Measurements from ENCODE around the gene KCNH6. TPM values are rescaled to one million over a fixed set of nuclear protein-coding genes. Genes with fewer than 3 reads are reported as not detected.

KCNH6 gene
- total and polyA plus RNA-seq, 2 donors: 0.05 to 0.25 TPM

GRCh38 chr17:63515426-63515825 is 7.7 kb upstream of the KCNH6 start:
- Histone ChIP-seq H3K4me3 (ENCODE audit: low read length in 2 of 2) (no peak overlapping the region), H3K4me1 (ENCODE audit: control insufficient read depth in 2 of 2, insufficient read depth in 2 of 2, low read length in 2 of 2) (no peaks in the 10 kb centered on the region), H3K36me3 (ENCODE audit: control insufficient read depth in 2 of 2, insufficient read depth in 2 of 2, low read length in 1 of 2) (no peaks in the 10 kb centered on the region), H3K9me3 (ENCODE audit: control insufficient read depth in 2 of 2, insufficient read depth in 1 of 2, low read length in 1 of 2) (no peaks in the 10 kb centered on the region), H3K27me3 (ENCODE audit: control insufficient read depth in 2 of 2, insufficient read depth in 1 of 2, low read length in 1 of 2) (peaks cover 0 to 5% of the 10 kb centered on the region in 2 donors), H3K27ac (ENCODE audit: low read depth in 1 of 2, low read length in 1 of 2) (no peak overlapping the region)
- WGBS: 73% methylated on average over 1 of the region's 1 CpG
- DNase-seq (ENCODE audit: low read depth in 6 of 9, low spot score in 9 of 9): no peak

- no peak overlapping the region for H3K4me3 ChIP-seq (ENCODE audit: low read length in 2 of 2)
- H3K36me3 ChIP-seq (ENCODE audit: control insufficient read depth in 2 of 2, insufficient read depth in 2 of 2, low read length in 1 of 2): no peaks in the 10 kb centered on the region
- WGBS: 85% methylated on average over 6 of the region's 6 CpGs
- H3K4me1 ChIP-seq (ENCODE audit: control insufficient read depth in 2 of 2, insufficient read depth in 2 of 2, low read length in 2 of 2): no peaks in the 10 kb centered on the region
- no peak for DNase-seq (ENCODE audit: low read depth in 6 of 9, low spot score in 9 of 9)
- peaks cover 0 to 15% of the 10 kb centered on the region in 2 donors for H3K27me3 ChIP-seq (ENCODE audit: control insufficient read depth in 2 of 2, insufficient read depth in 1 of 2, low read length in 1 of 2)
- H3K27ac ChIP-seq (ENCODE audit: low read depth in 1 of 2, low read length in 1 of 2): no peak overlapping the region
- no peaks in the 10 kb centered on the region for H3K9me3 ChIP-seq (ENCODE audit: control insufficient read depth in 2 of 2, insufficient read depth in 1 of 2, low read length in 1 of 2)
These were observed 6.0 kb upstream of the KCNH6 start for GRCh38 chr17:63516910-63517824.

GRCh38 chr17:63517825-63518534 is 5.2 kb upstream of the KCNH6 start:
- Histone ChIP-seq H3K4me1 (ENCODE audit: control insufficient read depth in 2 of 2, insufficient read depth in 2 of 2, low read length in 2 of 2) (no peaks in the 10 kb centered on the region), H3K36me3 (ENCODE audit: control insufficient read depth in 2 of 2, insufficient read depth in 2 of 2, low read length in 1 of 2) (no peaks in the 10 kb centered on the region), H3K27me3 (ENCODE audit: control insufficient read depth in 2 of 2, insufficient read depth in 1 of 2, low read length in 1 of 2) (peaks cover 0 to 20% of the 10 kb centered on the region in 2 donors), H3K4me3 (ENCODE audit: low read length in 2 of 2) (no peak overlapping the region), H3K9me3 (ENCODE audit: control insufficient read depth in 2 of 2, insufficient read depth in 1 of 2, low read length in 1 of 2) (no peaks in the 10 kb centered on the region), H3K27ac (ENCODE audit: low read depth in 1 of 2, low read length in 1 of 2) (no peak overlapping the region)
- DNase-seq (ENCODE audit: low read depth in 6 of 9, low spot score in 9 of 9): no peak
- WGBS: 82% methylated on average over 8 of the region's 8 CpGs

- WGBS: 83% methylated on average over 1 of the region's 1 CpG
- H3K27ac ChIP-seq (ENCODE audit: low read depth in 1 of 2, low read length in 1 of 2): no peak overlapping the region
These were observed 3.9 kb upstream of the KCNH6 start for GRCh38 chr17:63519116-63519881.

GRCh38 chr17:63519972-63520882 is 2.9 kb upstream of the KCNH6 start:
- peaks cover 0 to 41% of the 10 kb centered on the region in 2 donors for H3K27me3 ChIP-seq (ENCODE audit: control insufficient read depth in 2 of 2, insufficient read depth in 1 of 2, low read length in 1 of 2)
- no peak overlapping the region for H3K4me3 ChIP-seq (ENCODE audit: low read length in 2 of 2)
- DNase-seq (ENCODE audit: low read depth in 6 of 9, low spot score in 9 of 9): no peak
- H3K36me3 ChIP-seq (ENCODE audit: control insufficient read depth in 2 of 2, insufficient read depth in 2 of 2, low read length in 1 of 2): no peaks in the 10 kb centered on the region
- 61% methylated on average over 5 of the region's 5 CpGs for WGBS
- H3K4me1 ChIP-seq (ENCODE audit: control insufficient read depth in 2 of 2, insufficient read depth in 2 of 2, low read length in 2 of 2): peaks cover 3 to 5% of the 10 kb centered on the region in 2 donors
- H3K27ac ChIP-seq (ENCODE audit: low read depth in 1 of 2, low read length in 1 of 2): no peak overlapping the region
- H3K9me3 ChIP-seq (ENCODE audit: control insufficient read depth in 2 of 2, insufficient read depth in 1 of 2, low read length in 1 of 2): peaks cover 0 to 5% of the 10 kb centered on the region in 2 donors

More at GRCh38 chr17:63519116-63519881, 3.9 kb upstream of the KCNH6 start:
- Histone ChIP-seq H3K9me3 (ENCODE audit: control insufficient read depth in 2 of 2, insufficient read depth in 1 of 2, low read length in 1 of 2) (peaks cover 0 to 4% of the 10 kb centered on the region in 2 donors), H3K4me1 (ENCODE audit: control insufficient read depth in 2 of 2, insufficient read depth in 2 of 2, low read length in 2 of 2) (peaks cover 3 to 5% of the 10 kb centered on the region in 2 donors), H3K27me3 (ENCODE audit: control insufficient read depth in 2 of 2, insufficient read depth in 1 of 2, low read length in 1 of 2) (peaks cover 0 to 32% of the 10 kb centered on the region in 2 donors), H3K36me3 (ENCODE audit: control insufficient read depth in 2 of 2, insufficient read depth in 2 of 2, low read length in 1 of 2) (no peaks in the 10 kb centered on the region), H3K4me3 (ENCODE audit: low read length in 2 of 2) (no peak overlapping the region)
- no peak for DNase-seq (ENCODE audit: low read depth in 6 of 9, low spot score in 9 of 9)

- H3K9me3 ChIP-seq (ENCODE audit: control insufficient read depth in 2 of 2, insufficient read depth in 1 of 2, low read length in 1 of 2): peaks cover 0 to 5% of the 10 kb centered on the region in 2 donors
- no peak for DNase-seq (ENCODE audit: low read depth in 6 of 9, low spot score in 9 of 9)
- H3K36me3 ChIP-seq (ENCODE audit: control insufficient read depth in 2 of 2, insufficient read depth in 2 of 2, low read length in 1 of 2): no peaks in the 10 kb centered on the region
- 96% methylated on average over 14 of the region's 14 CpGs for WGBS
- H3K4me1 ChIP-seq (ENCODE audit: control insufficient read depth in 2 of 2, insufficient read depth in 2 of 2, low read length in 2 of 2): peaks cover 3 to 5% of the 10 kb centered on the region in 2 donors
- H3K27ac ChIP-seq (ENCODE audit: low read depth in 1 of 2, low read length in 1 of 2): no peak overlapping the region
- H3K4me3 ChIP-seq (ENCODE audit: low read length in 2 of 2): no peak overlapping the region
- H3K27me3 ChIP-seq (ENCODE audit: control insufficient read depth in 2 of 2, insufficient read depth in 1 of 2, low read length in 1 of 2): peaks cover 0 to 54% of the 10 kb centered on the region in 2 donors
These were observed 893 bp downstream of the KCNH6 start for GRCh38 chr17:63524051-63524450.

- no peak for DNase-seq (ENCODE audit: low read depth in 6 of 9, low spot score in 9 of 9)
- Histone ChIP-seq H3K4me3 (ENCODE audit: low read length in 2 of 2) (no peak overlapping the region), H3K4me1 (ENCODE audit: control insufficient read depth in 2 of 2, insufficient read depth in 2 of 2, low read length in 2 of 2) (peaks cover 3 to 5% of the 10 kb centered on the region in 2 donors), H3K36me3 (ENCODE audit: control insufficient read depth in 2 of 2, insufficient read depth in 2 of 2, low read length in 1 of 2) (no peaks in the 10 kb centered on the region), H3K9me3 (ENCODE audit: control insufficient read depth in 2 of 2, insufficient read depth in 1 of 2, low read length in 1 of 2) (peaks cover 0 to 5% of the 10 kb centered on the region in 2 donors), H3K27ac (ENCODE audit: low read depth in 1 of 2, low read length in 1 of 2) (no peak overlapping the region), H3K27me3 (ENCODE audit: control insufficient read depth in 2 of 2, insufficient read depth in 1 of 2, low read length in 1 of 2) (peaks cover 0 to 50% of the 10 kb centered on the region in 2 donors)
- WGBS: 76% methylated on average over 6 of the region's 6 CpGs
These were observed 2.2 kb downstream of the KCNH6 start for GRCh38 chr17:63525190-63525946.
